Measurements from ENCODE around the gene PPP1R10.
A peak's percentile ranks its signal among the peaks of the same experiment; 100 is the strongest.

Gene PPP1R10

DNA sequence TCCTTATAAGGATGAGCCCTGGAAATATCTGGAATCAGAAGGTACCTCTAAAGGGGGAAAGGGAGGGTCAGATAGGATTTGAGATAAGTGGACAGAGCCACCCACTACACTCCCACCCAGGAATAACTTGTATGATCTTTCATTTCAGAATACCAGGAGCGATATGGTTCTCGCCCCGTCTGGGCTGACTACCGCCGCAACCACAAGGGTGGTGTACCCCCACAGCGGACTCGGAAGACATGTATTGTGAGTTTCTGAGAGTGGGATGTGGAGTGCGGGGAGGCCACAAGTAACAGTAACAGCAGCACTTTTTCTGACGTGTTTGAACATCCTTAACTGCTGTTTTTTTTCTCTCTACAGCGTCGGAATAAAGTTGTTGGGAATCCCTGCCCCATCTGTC, 2.5 kb upstream of the PPP1R10 start:
- DNase-seq (ENCODE audit: low read depth in 2 of 2) = no peak

- no peak for DNase-seq (ENCODE audit: low read depth in 2 of 2)
These were observed 1.3 kb upstream of the PPP1R10 start for GRCh38 chr6:30618270-30618797.

DNA sequence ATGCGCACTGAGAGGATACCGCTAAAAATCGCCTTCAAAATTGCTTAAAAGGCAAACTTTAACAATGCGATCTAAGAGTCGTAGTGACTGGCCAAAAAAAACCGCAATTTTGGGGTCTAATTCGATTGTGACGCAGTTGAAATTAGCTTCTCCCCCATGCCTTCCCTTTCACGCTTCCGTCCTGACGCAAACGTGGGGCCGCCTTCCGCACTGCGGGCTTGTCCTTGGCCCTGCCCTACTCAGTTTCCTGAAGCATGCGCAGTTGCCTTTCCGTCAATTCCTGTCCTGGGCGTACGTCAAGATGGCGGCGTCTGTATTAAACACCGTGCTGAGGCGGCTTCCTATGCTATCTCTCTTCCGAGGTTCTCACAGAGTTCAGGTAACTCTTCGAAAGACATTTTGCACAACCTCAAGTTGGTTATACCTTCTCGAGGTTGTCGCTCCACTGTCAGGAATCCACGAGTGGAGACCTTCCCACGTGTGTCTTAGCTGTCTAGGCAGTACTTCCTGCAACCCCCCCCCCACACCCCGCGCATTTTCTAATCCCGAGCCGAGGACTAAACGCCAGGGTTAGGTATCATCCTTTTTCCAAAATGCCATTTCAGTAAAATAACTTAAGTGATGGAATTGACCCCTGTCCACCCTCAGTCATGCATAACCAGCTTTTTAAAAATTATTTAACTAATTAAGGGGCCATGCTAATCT, 674 bp upstream of the PPP1R10 start, which contains the start of gene MRPS18B:
TSS of gene MRPS18B (plus strand) at position 276 of the 705 bp plus-strand sequence. CDS start at position 302, 26 bp downstream.
- DNase-seq (ENCODE audit: low read depth in 2 of 2) = peak; percentile 87 to 97

- no peak for DNase-seq (ENCODE audit: low read depth in 2 of 2)
These were observed 859 bp downstream of the PPP1R10 start for GRCh38 chr6:30615958-30616810.

DNA sequence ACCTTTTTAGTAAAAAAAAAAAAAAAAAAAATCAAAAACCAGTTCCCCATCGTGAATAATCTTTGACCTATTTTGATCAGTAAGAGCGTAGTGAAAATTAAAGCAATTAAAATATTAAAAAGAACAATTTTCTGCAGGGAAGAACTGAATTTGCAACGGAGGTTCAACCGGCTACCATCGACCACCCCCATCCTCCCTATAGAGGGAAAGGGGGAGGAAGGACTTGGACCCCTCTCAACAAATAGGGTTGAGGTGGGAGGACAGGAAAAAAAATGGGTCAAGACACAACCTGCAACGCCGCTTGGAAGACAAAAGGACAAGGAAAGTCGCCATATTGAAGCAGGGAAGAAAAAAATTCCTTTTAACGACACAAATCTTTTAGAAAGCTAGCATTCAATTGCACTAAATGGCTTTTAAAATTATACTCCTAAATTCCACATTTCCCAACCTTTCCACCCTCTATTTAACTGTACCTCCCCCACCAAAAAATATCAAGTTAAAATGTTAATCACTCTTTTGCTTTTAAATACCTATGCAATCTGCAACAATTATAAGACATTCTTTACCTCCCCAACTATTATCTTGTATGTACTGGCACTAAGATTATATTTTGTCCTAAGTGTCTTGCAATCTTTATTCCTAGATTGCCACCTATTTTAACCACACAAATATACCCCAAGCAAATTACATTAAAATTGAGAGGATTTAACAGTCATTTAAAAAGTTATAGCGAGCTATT, 1.7 kb downstream of the PPP1R10 start:
- DNase-seq (ENCODE audit: low read depth in 2 of 2) = no peak

DNA sequence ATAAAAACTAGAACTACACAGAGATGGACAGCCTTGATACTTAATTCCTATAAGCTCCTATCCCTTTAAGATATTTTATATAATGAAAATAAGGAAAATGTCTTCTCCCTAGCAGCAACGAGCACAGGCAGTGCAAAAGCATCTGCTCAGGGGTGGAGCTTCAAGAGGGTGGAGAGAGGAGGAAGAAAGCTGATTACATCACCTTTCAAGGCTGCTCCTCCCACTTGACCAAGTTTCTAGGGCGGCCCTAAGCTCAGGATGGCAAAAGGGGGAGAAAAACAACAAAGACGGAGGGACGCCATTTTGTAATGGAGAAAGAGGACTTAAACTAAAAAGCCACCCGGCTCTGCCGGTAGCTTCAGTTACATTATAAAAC, 2.2 kb downstream of the PPP1R10 start:
- peak; percentile 45 to 77 for DNase-seq (ENCODE audit: low read depth in 2 of 2)

GRCh38 chr6:30614044-30614842, 2.8 kb downstream of the PPP1R10 start:
- DNase-seq (ENCODE audit: low read depth in 2 of 2) = no peak

GRCh38 chr6:30613251-30614043, 3.6 kb downstream of the PPP1R10 start:
- DNase-seq (ENCODE audit: low read depth in 2 of 2) = no peak

DNA sequence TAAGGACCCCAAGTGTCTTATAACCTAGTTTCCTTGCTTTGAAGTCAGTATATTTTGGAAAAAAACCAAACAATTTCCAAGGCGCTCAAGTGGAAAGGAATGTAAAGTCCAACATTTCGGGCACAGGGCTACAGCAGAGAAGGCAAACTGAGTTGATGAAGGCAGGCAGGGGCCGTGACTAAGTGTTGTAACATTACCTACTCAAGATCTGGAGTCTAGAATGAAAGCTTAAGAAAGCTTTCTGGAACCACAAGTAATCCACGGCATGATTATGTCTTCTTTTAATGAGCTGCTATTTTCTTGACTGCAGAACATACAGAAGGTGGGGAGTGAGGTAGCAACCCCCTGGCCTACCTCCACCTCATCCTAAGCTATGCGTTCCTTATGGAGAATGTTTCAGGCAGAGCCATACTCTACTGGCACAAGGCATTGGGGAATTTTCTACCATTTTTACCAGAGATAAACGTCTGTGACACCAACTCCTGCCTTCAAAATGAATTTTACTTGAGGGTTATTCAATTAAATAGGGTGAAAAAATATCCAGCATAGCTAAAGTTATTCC, 4.3 kb downstream of the PPP1R10 start:
- no peak for DNase-seq (ENCODE audit: low read depth in 2 of 2)

DNA sequence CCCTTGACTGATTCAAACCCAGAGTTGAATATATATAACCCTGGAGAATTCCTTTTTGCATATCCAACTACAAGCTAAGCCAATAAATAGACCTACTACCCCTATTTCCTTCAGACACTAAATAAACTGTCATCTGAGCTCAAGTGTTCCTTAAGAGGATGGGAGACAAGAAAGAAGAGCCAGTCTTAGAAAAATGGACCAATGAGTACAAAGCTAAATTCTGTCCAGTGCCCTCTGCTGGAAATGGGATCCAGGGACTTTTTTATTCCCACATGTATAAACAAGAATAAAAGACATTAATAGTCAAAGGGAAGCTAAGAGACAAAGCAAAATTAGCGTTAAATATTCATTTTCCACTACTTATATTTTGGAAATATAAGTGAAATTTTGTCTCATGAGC, 4.8 kb downstream of the PPP1R10 start:
- DNase-seq (ENCODE audit: low read depth in 2 of 2) = no peak

DNA sequence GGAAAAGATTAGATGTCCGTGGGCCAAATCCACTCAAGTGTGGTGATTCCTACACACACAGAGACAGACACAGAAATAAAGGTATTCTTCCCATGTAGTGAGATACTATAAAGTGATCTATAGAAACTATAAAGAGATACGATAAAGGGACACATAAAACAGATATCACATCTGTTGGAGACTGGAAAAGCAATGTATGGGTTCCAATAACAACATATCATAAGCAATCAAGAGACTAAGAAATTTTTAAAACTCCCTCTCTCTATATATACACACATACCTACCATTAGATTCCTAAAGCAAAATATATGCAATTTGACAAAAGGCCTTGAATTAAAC, 5.2 kb downstream of the PPP1R10 start:
- no peak for DNase-seq (ENCODE audit: low read depth in 2 of 2)

DNA sequence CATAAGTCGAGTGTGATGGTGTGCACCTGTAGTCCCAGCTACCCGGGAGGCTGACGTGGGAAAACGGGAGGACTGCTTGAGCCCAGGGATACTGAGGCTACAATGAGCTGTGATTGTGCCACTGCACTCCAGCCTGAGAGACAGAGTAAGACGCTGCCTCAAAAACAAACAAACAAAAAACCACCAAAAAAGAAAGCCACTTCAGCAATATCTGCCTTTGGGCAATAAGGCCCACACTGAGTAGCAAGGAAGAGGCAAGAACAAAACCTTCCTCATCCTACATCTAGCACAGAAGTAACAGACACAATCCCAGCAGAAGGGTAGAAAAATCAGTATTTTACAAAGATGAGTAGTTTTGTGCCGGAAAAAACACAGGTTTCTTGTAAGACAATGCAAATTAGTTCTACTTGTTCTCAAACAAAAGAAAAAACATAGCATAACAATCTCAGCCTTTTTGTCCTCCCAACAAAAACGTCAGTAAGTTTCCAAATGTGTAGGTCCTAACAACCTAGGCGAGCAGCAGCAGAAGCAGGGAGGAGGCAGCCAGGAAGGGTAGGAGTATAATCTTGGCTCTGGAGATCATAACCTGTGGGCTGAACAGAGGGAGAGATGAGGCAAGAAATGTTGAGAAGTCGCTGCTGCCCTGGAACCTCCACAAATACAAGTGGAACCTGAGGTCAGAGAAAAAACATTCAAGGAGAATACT, 5.7 kb downstream of the PPP1R10 start:
- no peak for DNase-seq (ENCODE audit: low read depth in 2 of 2)

GRCh38 chr6:30610065-30610464, 7.0 kb downstream of the PPP1R10 start:
- DNase-seq (ENCODE audit: low read depth in 2 of 2) = no peak

DNA sequence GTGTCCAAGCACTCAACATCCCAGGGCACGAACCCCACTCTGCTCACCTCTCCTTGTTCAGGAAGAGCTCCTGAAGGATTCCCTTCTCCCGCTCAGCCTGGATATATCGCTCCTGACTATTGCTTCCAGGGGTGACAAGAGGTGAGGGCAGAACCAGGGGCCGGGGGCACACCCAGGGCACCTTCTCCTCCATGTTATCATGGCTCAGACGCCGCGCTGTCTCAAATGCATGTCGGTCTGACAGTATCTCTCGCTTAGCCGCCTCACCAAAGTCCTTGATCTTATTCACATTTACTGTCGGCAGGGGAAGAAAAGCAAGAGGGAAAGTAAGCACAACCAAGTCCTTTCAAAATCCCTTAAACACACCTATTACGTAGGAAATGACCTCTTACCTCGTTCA, 13.1 kb downstream of the PPP1R10 start:
- DNase-seq (ENCODE audit: low read depth in 2 of 2) = no peak

DNA sequence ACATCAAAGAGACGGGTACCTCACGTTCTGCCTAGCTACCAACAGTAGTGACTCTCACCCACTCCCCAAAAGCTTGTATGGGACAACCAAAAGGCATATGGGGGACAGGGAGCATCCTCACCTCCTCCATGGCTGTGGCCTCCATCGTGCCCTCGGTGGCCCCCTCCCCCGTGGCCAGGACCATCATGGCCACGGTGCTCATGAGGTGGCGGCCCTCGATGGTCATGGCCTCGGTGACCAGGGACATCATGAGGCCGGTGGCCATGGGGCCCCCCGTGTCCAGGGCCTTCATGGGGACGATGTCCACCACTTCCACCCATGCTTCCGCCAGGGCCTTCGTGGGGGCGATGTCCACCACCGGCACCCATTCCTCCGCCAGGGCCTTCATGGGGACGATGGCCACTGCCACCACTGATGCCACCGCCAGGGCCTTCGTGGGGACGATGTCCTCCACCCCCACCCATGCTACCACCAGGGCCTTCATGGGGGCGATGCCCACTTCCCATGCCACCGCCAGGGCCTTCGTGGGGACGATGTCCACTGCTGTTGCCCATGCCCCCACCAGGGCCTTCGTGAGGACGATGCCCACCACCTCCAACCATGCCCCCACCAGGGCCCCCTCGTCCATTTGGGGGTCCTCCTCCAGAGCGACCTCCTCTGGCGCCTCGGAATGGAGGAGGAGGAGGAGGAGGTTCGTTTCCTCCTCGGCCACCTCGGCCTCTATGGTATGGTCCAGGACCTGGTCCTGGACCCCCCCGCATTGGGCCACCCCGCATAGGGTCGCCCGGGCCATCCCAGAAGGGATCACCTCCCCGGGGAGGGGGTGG, 15.0 kb downstream of the PPP1R10 start:
- no peak for DNase-seq (ENCODE audit: low read depth in 2 of 2)

- no peak for DNase-seq (ENCODE audit: low read depth in 2 of 2)
These were observed 15.6 kb downstream of the PPP1R10 start for GRCh38 chr6:30601436-30601814.

DNA sequence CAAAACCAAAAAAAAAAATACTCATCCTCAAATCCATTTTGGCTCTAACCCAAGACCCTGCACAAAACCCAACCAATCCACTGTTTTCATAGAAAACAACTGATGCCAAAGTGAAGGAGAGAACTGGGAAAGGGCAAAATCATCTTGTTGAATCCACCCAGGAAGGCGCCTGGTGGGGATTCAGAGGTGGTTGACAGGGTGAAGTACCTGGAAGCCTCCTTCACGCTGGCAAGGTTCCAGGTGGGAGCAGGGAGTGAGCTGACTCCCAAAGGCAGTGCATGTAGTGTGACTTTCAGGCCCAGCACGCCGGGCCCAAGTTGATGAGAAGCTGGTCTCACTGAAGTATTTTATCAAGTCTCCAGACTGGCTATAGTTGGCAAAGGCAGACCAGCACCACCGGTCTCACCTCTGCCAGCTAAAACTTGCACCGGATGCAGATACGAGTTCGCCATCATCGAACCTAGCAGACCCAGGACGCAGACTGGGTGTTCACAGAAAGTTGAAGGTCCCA, 16.5 kb downstream of the PPP1R10 start:
- no peak for DNase-seq (ENCODE audit: low read depth in 2 of 2)

DNA sequence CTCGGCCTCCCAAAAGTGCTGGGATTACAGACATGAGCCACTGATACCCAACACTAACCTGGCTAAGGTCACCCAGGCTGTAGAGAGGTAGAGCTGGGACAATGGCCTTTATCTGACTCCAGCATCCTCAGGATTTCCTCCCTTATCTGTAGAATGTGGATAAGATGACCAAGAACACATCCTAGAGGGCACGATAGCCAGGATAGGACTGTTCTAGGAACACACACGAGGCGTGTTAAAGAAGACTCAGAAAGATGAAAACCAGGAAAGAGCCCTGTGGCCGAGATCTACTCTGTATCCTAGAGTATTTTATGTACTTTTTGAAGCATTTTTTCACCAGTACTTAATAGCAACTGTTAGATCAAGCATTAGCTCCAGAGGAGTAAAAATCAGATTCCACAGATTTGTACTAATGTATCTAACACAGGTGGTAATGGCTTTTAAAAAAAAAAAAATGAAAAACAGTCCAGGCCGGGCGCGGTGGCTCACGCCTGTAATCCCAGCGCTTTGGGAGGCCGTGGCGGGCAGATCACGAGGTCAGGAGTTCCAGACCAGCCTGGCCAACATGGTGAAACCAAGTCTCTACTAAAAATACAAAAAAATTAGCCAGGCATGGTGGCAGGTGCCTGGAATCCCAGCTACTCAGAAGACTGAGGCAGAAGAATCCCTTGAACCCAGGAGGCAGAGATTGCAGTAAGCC, 17.3 kb downstream of the PPP1R10 start:
- DNase-seq (ENCODE audit: low read depth in 2 of 2) = no peak

Data from stimulated activated CD4-positive, alpha-beta T cell treated with anti-CD3 and anti-CD28 coated beads, Interleukin-1b, Interleukin-23, amount 100 ng/mL, for 4 hours (primary cell).